GM21390 (cell line): ENCODE results near the gene CLSTN2.

Experiments
- ATAC-seq: cut with Tn5 transposase; IDR thresholded peaks from one replicate; pipeline ENCODE4 v1.9.1; 2021; ENCODE audit not compliant: unreplicated experiment

CLSTN2 gene

DNA sequence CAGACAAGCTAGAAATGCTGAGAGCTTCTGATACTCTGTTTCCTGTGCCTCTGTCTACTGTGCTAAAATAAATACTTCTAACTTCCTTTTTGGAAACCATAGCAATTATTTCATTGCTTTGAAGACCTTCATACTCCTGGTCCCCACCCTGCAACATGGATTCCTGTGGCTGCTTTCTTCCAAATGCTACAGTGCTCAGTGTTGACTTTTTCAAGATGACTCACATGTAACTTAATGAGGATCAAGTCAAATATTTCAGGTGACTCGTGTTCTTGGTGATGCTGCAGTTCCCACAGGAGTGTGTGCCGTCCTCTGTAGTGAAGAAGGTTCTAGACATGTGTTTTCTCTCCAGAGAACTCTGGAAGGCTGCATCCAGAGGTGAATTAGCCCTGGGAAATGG lies 288.6 kb downstream of the CLSTN2 start:
- no peak for ATAC-seq

DNA sequence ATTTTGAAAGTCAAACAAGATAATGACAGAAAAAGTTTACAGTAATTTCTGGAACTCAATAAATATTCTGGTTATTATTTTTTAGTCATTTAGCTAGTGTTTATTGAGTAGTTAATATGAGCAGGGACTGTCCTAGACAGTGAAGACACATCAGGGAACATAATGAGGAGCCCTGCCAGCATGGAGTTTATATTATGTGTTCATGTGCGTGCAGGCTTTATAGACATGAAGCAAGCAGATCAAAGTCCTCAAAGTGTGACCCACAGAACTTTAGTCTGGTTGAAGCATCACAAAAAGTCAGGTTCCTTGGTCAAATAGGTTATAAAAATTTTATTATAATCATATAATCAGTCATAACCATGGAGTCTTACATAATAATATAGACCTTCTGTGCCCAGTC lies 289.3 kb downstream of the CLSTN2 start:
- ATAC-seq: no peak

DNA sequence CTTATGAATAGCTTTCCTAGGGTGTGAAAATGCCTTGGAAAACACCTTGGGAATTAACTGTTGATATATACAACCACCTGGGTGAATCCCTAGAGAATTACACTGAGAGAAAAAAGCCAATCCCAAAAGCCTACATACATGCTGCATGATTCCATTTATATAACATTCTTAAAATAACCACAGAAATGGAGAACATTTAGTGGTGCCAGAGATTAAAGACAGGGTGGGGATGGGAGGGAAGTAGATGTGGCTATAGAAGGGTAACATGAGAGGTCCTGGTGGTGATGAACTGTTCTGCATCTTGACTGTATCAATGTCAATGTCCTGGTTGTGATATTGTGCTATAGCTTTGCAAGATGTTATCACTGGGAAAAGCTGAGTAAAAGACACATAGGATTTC lies 291.0 kb downstream of the CLSTN2 start:
- no peak for ATAC-seq

DNA sequence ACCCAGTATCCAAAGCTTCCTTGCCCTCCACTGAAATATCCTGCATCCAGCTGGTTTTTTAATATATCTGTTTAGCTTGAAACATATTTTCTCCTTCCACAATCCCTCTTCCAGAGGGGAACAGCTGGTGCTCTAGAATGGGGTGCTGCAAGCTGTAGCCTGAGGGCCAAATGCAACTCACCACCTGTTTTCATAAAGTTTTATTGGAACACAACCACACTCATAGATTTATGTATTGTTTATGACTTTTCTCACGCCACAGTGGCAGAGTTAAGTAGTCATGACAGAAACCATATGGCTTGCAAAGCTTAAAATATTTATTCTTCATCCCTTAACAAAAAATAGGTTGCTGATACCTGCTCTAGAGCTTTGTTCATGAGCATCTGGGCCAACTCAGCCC lies 298.7 kb downstream of the CLSTN2 start:
- ATAC-seq: no peak

DNA sequence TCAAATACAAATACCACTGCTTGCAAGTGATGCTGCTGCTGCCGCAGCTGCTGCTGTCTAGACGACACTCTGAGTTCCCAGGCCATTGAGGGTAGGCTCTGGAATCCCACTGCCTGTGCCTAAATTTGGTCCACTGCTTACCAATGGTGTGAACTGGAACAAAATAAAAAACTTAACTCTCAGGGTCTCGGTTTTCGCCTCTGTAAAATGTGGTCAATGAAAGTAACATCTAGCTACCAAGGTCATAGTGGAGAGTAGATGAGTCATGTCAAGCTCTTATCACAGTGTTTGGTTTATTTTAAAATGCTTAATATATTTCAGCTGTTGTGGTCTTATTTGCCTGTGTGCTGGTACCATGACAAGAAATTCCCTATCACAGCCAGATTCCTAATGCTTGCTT lies 299.3 kb downstream of the CLSTN2 start:
- ATAC-seq: no peak

DNA sequence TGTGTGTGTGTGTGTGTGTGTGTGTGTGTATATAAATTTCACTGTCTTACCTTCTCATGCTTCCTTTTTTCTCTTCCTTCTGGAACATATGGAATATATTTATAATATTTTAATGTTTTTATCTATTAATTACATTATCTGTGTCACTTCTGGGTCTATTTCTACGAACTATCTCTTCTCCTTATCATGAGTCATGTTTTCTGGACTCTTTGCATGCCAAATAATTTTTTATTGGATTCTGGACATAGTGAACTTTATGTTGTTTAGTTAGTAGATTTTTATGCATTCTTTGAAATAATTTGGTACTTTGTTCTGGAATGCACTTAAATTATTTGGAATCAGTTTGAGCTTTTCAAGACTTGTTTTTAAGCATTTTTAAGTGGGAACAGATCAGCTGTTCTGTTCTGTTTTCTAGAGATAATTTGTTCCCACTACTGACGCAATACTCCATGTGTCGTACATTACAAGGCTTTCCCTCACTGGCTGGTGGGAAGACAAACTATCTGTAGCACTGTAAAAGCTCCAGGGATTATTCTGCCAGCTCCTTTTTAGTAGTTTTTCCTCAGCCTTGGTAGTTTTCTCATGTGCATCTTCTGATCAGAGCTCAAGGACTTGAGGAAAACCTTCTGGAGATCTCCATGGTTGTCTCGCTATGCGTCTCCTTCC lies 302.0 kb downstream of the CLSTN2 start:
- ATAC-seq: no peak

DNA sequence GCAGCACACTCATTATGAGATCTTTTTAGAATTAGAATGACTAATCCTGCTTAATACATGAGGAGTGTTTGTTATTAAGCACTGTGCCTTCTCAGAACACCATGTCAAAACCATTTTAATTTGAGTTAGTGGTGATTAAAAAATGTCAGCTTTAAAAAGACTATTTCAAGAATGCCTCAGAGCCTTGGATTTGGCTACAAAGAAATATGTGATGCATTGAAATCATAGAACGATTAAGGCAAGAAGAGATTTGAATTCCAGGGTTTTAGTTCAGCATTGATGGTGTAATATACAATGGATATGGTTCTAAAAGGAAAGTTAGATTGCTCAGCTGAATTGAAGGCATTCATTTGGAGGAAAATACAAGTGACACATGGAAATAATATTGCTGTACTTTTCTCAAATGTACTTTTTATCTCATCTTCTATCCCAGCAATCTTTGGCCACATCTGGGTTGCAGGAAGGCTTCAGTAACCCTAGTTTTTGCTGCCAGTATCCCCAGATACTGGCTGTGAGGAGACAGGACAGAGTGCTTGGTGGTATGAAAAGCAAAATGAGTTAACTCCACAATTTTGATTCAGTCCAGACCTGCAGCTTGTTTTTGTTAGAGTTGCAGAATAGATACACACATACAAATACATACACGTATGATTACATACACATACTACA lies 303.8 kb downstream of the CLSTN2 start:
- no peak for ATAC-seq

DNA sequence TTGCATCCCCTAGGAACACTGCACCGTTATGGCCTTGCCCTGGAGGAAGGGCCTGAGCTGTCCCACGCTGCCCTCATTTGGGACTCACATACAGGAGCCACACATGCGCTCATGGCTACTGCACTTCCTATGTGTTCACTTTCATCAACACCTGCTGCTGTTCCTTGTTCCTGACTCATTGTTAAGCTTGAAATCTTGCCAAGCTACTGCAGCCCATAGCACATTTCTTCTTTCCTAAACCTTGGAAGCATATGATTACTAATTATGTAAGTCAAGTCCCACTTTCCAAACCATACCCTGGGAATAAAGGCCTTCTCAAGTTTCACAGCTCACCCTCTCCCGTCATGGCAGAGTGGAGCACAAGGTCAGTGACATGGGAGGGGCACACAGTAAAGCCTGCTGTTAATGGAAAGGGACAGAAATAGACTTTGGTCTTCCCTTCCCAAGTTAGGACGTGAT lies 307.9 kb downstream of the CLSTN2 start:
- no peak for ATAC-seq

DNA sequence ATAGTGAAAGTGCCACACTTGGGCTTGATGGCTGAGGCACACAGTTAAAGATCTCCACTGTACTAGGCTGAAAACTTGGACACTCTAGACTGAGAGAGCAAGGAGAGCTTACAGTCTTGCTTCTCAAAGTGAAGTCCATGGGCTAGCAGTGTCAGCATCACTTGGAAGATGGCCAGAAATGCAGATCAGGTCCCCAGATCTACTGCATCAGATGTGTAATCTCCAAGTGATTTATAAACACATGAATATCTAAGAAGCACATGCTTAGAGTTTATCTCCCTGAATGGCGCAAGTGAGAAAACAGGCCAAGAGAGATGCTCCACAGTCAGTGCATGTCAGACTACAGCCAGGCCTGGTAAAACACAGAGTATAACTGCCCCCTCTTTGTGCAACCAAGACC lies 308.6 kb downstream of the CLSTN2 start:
- ATAC-seq: no peak

DNA sequence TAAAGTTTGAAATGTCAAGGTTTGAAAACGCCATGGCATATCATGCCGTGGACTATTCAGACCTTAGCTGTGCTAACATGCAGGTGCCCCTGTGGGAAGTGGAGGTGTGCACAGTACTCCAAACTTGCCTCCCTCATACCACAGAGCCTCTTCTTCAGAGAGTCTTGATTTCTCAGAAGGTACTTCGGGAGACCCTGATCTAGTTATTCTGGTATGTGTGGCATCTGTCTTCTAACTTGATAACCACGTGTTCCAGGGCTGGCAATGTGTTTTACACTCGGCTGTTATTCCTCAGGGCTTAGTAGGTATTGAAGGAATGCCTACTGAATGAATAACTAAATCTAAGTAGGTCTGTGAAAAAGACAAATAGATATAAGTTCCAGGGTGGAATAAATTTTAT lies 309.9 kb downstream of the CLSTN2 start:
- no peak for ATAC-seq

DNA sequence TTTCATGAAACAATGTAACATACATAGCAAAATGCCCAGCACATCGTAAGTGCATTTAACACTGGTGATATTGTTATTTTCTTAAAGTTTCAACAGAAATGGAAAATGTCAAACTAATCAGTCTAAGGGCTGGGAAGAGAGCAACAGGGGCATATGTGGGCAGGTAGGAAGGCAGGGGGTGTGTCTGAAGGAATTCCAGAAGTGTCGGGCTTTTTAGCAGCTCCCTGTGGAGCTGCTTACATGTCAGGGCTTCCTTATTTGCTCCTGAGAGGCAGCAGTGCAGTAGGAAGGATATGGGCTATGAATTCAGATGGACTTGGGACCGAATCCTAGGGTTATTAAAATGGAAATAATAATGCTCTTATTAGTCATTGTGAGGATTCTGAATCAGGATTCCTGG lies 311.6 kb downstream of the CLSTN2 start:
- ATAC-seq: no peak

DNA sequence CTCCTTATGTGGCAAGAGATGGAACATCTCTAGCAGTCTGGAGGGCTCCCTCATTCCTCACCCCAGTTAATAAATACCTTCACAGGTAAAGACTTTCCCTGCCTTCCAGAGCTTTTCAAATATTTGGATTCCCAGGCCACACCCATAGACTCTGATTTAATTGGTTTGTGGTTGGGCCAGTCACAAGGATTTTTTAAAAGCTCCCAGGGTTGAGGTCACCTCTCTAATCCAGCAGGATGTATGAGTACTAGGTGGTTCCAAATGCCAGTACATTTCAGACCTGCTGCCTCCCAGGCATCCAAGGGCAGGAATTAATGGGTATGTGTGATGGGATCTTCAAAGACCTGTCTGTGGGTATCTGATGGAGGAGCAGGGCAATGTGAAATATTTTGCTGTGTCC lies 312.8 kb downstream of the CLSTN2 start:
- ATAC-seq: no peak

DNA sequence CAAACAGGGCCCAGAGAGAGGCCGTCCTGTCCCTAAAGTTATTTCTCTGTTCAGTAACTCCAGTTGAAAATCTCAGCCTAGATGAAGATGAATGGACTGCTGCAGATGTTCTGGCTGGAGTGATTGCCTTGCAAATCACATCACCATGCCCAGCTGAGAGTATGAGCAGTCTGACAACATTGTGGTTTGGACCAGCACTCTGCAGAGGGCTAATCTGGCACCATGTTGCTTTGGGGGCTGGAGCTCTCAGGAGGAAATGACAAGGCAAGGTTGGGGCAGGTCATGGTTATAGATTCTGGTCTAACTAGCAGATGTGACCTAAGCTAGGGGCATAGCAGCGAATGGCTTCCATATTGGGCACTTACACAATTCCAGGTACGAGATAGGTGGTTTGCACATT lies 314.2 kb downstream of the CLSTN2 start:
- no peak for ATAC-seq

DNA sequence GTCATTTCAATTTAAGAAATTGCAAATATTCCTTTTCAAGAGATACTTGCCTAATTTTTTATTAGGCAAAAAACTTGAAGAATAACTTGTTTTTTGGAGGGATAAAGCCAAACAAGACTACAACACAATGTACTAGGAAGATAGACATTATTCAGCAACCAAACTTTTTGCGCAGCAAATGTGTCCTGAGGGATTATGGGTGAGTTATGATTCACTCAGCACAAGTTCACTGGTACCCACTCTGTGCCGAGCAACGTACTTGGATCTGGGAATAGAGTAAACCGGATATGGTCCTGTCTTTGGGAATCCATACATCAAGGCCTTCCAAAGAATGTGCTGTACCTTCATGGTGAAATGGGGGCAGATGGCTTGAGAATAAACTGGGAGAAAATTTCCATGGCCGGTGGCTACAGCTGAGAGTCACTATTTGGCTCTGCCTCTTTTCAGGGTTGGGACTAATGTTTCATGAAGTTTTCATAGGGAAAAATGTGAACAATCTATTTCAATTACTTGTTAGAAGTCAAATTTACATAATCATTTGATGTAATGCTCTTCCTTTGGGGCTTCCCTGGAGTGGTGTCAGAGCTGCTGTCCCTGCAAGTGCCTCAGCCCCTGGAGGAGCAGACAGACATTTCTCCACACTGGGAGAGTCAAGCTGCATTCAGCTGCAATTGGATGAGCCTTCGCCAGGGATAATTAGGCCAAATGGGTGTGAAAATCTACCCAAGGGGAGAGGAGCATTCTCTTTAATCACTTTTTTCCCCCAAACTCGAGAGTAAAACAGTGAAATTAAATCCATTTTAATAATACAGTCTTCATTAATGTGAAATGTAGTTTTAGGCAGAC lies 315.2 kb downstream of the CLSTN2 start:
- no peak for ATAC-seq

DNA sequence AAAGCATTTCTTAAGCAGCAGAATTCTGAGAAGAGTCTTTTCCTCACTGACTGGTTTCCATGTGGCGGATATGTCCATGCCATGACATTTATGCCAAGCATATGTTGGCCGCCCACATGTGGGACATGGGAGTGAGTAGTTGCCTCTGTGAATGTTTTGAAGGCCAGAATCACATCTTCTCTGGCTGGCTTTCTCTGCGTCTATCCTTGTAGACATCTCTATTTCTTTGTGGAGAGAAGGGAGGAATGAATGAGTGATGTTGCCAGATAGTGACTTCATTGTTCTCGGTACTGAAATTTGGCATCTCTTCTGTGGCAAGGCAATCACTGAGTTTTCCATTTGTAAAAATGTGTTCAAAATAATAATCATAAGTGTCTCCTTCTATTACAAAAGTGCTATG lies 316.0 kb downstream of the CLSTN2 start:
- no peak for ATAC-seq

DNA sequence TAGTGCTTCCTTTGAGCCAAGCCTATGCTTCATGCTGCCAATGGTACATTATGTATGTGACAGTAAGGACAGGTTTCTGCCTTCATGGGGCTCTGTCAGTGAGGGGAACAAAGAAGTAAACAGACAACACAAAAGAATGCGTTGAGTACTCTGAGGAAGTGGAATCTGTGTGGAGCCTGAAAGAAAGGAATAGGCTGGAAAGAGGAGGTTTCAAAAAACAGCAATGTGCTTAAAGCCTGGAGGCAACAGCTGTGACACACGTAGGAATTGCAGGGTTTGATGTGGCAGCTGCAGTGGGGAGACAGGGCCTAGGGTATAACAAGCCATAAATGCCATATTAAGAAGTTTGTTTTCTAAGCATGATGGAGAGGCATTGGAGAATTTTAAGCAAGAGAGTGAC lies 316.7 kb downstream of the CLSTN2 start:
- no peak for ATAC-seq

DNA sequence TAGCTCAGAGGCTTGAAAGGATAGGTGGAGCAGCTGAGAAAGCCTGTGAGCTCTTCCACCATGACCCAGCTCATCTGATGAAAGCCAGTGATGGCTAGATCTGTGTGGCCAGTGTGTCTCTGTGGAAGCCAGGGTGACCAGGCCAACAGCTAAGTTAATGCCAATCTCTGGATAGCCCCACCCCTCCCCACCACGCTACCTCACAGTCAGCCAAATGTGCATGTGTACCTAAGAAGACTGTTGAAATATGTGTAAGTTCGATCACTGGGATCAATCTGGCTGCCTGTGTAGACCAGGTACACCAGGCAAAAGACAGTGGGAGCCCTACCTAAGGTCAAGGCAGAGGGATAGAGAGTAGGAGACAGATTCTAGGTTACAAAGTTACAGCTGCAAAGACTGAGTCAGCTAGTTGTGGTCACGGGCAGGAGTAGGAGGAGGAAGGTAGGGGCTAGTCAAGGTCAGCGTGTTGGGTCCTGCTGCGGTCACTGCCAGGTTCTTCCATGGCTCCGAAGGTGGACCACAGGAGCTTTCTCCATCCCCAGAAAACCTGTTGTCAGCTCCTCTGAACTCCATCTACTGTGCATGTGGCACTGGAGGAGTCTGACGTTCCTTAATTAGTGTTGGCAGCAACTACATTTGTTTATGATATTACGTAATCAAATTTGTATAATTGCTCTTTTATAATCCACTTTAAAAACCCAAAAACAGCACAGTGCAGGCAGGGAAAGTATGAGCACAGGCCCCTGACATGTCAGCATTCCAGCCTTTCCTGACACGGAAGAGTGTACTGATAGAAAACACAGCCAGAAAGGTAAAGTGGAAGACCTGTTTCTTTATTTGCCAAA lies 318.0 kb downstream of the CLSTN2 start:
- no peak for ATAC-seq

DNA sequence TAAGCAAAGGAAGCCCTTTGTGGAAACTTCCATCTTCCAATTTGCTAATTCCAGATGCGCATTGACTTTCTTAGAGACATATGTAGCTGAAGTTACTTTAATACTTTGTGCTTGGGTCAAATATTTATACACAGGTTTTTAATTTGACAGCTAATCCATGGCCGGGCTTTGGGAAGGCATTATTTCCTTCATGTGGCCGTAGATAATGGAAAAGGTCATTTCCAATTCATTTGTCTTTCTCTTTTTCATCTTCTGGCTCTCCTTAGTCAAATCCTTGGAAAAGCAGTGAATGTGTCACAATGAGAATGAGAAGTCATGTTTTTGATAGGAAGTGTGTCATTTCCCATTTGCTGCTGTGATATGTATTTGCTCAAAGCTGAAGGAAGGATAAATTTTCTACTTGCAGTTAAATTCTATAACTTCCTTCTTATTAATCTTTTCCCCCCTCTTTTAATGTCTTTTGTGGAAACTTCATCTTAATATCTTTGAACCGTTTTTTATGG lies 323.3 kb downstream of the CLSTN2 start:
- ATAC-seq: no peak

DNA sequence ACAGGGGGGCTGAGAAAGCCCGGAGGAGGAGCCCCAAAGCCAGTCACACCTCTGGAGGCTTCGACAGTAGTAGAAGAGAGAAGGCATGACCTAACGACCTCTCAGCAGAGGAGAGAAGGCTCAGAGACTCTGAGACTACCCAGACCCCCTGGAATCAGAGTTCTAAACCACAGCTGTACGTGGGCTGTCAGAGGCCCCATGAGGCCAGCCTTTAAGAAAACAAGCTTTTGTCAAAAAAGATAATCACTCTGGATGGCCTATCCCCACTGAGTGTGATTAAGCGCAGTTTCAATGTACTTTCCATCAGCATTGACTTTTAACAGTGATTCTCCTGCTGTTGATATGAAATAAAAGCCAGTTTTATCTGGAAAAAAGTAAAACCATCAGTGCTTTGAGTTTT lies 330.3 kb downstream of the CLSTN2 start:
- no peak for ATAC-seq

DNA sequence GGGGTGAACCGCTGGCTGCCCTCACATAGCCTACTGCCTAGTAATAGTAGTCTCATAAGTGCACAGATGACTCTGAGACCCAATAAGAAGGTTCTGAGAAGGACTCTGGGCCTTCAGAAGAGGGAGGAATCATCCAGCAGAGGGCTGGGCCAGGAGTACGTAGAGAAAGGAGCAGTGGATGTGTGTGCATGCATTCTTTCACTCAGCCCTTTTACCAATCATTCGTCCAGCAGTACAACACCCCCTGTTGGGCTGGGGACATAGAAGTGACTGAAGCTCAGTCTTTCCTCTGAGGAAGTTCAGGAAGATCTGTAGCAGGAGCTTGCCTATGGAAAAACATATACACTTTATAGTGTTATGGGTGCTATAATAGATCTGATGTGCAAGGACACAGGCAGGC lies 333.1 kb downstream of the CLSTN2 start:
- ATAC-seq: no peak

DNA sequence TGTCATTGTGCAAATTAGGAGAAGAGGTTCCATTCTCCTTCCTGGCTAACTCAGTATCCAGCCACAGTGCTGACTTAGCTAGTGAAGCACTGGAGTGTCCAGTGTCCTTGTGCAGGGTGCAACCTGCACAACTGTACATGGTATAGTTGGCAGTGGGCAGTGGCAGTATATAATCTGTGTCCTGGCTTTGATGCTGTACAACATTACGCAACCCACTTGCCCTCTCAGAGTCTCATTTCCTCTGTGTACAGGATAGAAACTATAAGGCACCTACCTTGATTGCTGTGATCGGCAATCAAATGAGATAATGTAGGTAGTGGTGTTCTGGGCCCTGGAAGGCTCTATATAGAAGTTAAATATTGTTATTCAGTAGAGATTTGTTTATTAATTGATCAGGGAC lies 333.6 kb downstream of the CLSTN2 start:
- ATAC-seq: no peak
